Measurements from ENCODE around the gene PRKCH.

- no peak for TF ChIP-seq POLR2A (IDR thresholded peaks at IDR 0.05; ENCODE audit: low read depth, low read length)
- TF ChIP-seq SPI1 (IDR thresholded peaks at IDR 0.05; ENCODE audit: low read depth, low read length) = no peak
These were observed 212.3 kb downstream of the PRKCH start for GRCh38 chr14:61533513-61534255.
